Measurements from ENCODE around the gene PIMREG.
"Not testable (repeated sequence)": the region's sequence is repeated elsewhere in the genome, so short reads cannot be mapped to it uniquely, and the experiment has no call there.

Gene PIMREG

GRCh38 chr17:6477831-6478383, 33.7 kb downstream of the PIMREG start:
- DNase-seq (ENCODE audit: low read depth in 2 of 3, low spot score in 2 of 3), result no peak

- DNase-seq (ENCODE audit: low read depth in 2 of 3, low spot score in 2 of 3), result no peak
These were observed 34.2 kb downstream of the PIMREG start for GRCh38 chr17:6478486-6478885.

GRCh38 chr17:6479622-6480302, 35.5 kb downstream of the PIMREG start:
- no peak for DNase-seq (ENCODE audit: low read depth in 2 of 3, low spot score in 2 of 3)

- DNase-seq (ENCODE audit: low read depth in 2 of 3, low spot score in 2 of 3), result no peak
These were observed 36.0 kb downstream of the PIMREG start for GRCh38 chr17:6480303-6480675.

GRCh38 chr17:6482105-6482455, 37.8 kb downstream of the PIMREG start:
- no peak for DNase-seq (ENCODE audit: low read depth in 2 of 3, low spot score in 2 of 3)

GRCh38 chr17:6482796-6483195, 38.5 kb downstream of the PIMREG start:
- DNase-seq (ENCODE audit: low read depth in 2 of 3, low spot score in 2 of 3), result not testable (repeated sequence)

- no peak for DNase-seq (ENCODE audit: low read depth in 2 of 3, low spot score in 2 of 3)
These were observed 39.3 kb downstream of the PIMREG start for GRCh38 chr17:6483507-6483906.

GRCh38 chr17:6485646-6486412, 41.6 kb downstream of the PIMREG start:
- DNase-seq (ENCODE audit: low read depth in 2 of 3, low spot score in 2 of 3), result no peak

GRCh38 chr17:6487251-6488007, 43.2 kb downstream of the PIMREG start:
- no peak for DNase-seq (ENCODE audit: low read depth in 2 of 3, low spot score in 2 of 3)

GRCh38 chr17:6488008-6488539, 43.8 kb downstream of the PIMREG start:
- DNase-seq (ENCODE audit: low read depth in 2 of 3, low spot score in 2 of 3), result no peak

- no peak for DNase-seq (ENCODE audit: low read depth in 2 of 3, low spot score in 2 of 3)
These were observed 44.8 kb downstream of the PIMREG start for GRCh38 chr17:6489016-6489550.

GRCh38 chr17:6491071-6491700, 46.9 kb downstream of the PIMREG start:
- DNase-seq (ENCODE audit: low read depth in 2 of 3, low spot score in 2 of 3), result no peak

GRCh38 chr17:6492892-6493674, 48.8 kb downstream of the PIMREG start:
- DNase-seq (ENCODE audit: low read depth in 2 of 3, low spot score in 2 of 3), result no peak

GRCh38 chr17:6494239-6494941, 50.1 kb downstream of the PIMREG start:
- DNase-seq (ENCODE audit: low read depth in 2 of 3, low spot score in 2 of 3), result no peak

- DNase-seq (ENCODE audit: low read depth in 2 of 3, low spot score in 2 of 3), result no peak
These were observed 51.3 kb downstream of the PIMREG start for GRCh38 chr17:6495450-6496115.

- DNase-seq (ENCODE audit: low read depth in 2 of 3, low spot score in 2 of 3), result no peak
These were observed 51.8 kb downstream of the PIMREG start for GRCh38 chr17:6496116-6496481.

GRCh38 chr17:6496640-6497441, 52.6 kb downstream of the PIMREG start:
- DNase-seq (ENCODE audit: low read depth in 2 of 3, low spot score in 2 of 3), result no peak

Data from activated CD8-positive, alpha-beta memory T cell treated with anti-CD3 and anti-CD28 coated beads for 48 hours (primary cell).